ENCODE measurements around the gene KLHL21.

Gene KLHL21

DNA sequence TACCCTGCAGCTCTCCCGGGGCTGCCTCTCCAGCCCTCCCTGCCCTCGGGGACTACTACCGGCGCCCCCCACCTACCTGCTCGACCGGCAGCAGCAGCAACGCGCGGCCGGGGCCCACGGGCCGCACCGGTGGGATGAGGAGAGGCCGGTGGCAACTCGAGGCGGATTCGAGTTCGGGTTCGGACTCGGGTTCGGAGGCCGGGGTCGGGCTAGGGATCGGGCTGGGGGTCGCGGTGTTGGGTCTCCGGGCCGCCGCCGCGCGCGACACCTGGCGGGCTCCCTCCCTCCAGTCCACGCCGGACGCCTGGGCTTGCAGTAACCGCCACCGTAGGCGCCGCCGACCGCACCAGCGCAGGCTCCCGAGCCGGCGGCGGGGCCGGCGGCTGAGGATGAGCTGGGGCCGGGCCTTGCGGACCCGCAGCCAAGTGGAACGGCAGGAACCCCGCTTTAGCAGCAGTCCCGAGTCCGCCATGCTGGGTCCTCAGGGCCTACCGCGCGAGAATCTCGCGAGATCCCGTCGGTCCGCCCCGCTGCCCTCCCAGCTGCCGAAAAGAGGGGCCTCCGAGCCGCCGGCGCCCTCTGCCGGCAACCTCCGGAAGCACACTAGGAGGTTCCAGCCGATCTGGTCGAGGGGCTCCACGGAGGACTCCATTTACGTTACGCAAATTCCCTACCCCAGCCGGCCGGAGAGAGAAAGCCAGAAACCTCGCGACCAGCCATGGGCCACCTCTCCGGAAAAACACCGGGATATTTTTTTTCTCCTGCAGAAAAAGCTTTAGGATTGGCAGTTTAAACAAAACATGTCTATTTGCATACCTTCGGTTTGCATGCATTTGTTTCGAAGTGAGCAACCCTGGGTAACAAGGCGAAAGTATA, 48.4 kb downstream of the KLHL21 start, which contains the start of gene NOL9:
TSS of gene NOL9 (minus strand) at position 483 of the 876 bp plus-strand sequence. CDS start at position 472, 11 bp downstream.
- peak; percentile 98 for DNase-seq (ENCODE audit: low spot score)

- DNase-seq (ENCODE audit: low spot score), result no peak
These were observed 55.4 kb downstream of the KLHL21 start for GRCh38 chr1:6547301-6547700.

GRCh38 chr1:6546326-6546725, 56.3 kb downstream of the KLHL21 start:
- DNase-seq (ENCODE audit: low spot score), result no peak

DNA sequence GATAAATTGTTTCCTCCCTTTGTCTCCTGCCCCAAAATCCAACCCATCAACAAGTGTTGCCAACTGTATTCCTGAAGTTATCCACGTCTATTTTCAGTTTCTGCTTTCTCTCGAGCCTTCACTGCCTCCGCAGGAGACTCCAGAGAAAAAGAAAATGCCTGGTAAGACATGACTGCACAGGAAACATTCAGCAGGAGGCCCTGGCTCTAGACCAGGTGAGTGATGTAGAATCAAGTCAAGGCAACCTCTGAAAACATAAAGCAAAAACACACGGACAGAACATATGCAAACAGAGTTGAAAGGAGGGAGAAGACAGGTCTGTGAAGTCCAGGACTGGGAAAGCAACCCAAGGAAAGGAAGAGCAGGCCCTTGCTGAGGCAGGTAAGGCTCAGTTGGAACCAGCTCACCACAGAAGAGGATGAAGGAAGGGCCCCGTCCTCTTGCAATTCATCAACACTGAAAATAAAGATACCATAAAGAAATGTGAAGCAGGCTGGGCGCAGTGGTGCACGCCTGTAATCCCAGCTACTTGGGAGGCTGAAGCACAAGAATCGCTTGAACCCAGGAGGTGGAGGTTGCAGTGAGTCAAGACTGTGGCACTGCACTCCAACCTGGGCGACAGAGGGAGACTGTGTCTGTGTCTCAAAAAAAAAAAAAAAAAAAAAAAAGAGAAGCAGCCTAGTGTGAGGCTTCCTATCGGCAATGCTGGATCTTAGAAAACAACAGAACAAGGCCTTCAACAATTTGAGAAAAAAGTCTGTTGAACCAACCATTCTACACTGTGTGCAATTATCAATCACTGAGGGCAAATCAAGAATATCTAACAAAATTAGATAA, 57.2 kb downstream of the KLHL21 start:
- no peak for DNase-seq (ENCODE audit: low spot score)

- DNase-seq (ENCODE audit: low spot score), result peak; percentile 40
These were observed 57.8 kb downstream of the KLHL21 start for GRCh38 chr1:6544831-6545230.
